HT1080 (cell line): Measurements from ENCODE around the gene MAP3K5. TPM values are rescaled to one million over a fixed set of nuclear protein-coding genes. Genes with fewer than 3 reads are reported as not detected.
"Not testable (repeated sequence)": the region's sequence is repeated elsewhere in the genome, so short reads cannot be mapped to it uniquely, and the experiment has no call there.

Source experiments
- DNase-seq: peaks from one replicate; pipeline ENCODE4 v3.0.0-alpha.2; 2015; ENCODE audit warnings: low read depth
- total RNA-seq: library from RNA; depleted of rRNA; stranded (reverse); fragments of >200 nt; shearing (Covaris generic); gene quantifications from 2 replicates; pipeline ENCODE4 v1.2.3, GENCODE V29; 2014

The MAP3K5 gene
- total RNA-seq, 1 experiment from 2014 or later = 6.4 TPM

DNA sequence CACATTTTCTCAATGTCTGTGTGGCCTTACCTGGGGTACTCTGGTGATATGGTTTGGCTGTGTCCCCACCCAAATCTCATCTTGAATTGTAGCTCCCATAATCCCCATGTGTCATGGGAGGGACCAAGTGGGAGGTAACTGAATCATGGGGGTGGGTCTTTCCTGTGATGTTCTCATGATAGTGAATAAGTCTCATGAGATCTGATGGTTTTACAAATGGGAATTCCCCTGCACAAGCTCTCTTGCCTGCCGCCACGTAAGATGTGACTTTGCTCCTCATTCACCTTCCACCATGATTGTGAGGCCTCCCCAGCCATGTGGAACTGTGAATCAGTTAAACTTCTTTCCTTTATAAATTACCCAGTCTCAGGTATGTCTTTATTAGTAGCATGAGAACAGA is 201.4 kb downstream of the MAP3K5 start:
- DNase-seq = not testable (repeated sequence)

- no peak for DNase-seq
Measured at GRCh38 chr6:136587527-136587926, 204.8 kb downstream of the MAP3K5 start.

GRCh38 chr6:136586295-136586694 is 206.0 kb downstream of the MAP3K5 start:
- DNase-seq = peak; percentile 60

- DNase-seq = not testable (repeated sequence)
Measured at GRCh38 chr6:136585523-136585922, 206.8 kb downstream of the MAP3K5 start.

DNA sequence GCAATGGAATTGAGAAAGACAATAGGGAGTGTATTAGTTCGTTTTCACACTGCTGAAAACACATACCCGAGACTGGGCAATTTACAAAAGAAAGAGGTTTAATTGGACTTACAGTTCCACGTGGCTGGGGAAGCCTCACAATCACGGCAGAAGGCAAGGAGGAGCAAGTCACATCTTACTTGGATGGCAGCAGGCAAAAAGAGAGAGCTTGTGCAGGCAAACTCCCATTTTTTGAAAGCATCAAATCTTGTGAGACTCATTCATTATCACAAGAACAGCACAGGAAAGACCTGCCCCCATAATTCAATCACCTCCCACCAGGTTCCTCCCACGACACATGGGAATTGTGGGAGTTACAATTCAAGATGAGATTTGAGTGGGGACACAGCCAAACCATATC is 208.0 kb downstream of the MAP3K5 start:
- not testable (repeated sequence) for DNase-seq

DNA sequence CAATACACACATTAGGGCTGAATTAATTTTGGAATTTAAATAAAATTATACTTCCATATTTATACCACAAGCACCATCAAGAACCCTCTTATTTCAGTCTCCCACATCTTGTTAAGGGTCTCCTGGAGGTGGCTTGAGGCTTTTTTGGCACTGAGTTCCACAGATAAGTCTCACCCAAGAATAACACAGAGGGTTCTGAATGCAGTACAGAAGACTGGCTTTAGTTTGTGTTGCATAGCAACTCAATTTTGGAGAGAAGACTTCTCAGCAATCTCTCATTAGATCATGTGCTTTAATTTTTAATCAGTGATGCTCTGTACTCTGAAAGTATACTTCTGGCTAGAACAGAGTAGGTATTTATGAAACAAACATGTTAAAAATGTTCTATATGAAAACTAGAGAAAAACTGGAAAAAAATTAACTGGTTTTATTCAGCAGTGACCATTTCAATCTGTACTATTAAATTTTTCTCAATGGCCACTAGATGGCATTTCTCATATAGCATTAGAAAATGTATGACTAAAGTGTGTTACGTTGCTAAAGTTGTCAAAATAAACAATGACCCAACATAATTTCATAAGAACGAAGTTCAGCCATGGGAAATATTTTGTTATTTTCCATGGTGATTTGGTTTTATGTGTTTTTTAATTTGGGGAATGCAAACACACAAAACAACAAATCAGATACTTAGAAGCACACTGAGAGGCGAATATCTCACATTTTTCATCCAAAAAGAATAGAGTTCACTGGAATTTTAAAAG is 209.4 kb downstream of the MAP3K5 start:
- DNase-seq = peak; percentile 45

DNA sequence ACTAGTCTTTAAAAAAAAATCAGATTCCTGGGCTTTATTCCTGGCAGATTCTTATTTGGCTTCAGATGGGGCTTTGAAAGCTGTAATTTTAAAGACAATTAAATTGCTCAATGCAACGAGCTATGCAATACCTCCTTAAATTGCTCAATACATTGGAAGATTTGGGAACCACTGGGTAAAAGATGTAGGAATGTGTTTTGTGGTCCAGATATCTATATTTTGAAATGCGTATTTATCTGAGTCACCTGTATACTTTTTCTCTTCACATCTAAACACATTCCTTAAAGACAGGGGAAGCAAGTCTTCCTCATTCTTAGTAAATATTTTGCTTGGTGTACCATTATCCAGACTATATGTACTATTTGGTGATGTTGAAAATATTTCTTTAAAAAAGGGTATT is 212.5 kb downstream of the MAP3K5 start:
- DNase-seq = no peak

GRCh38 chr6:136576821-136577220 is 215.5 kb downstream of the MAP3K5 start:
- no peak for DNase-seq

GRCh38 chr6:136571496-136571895 is 220.8 kb downstream of the MAP3K5 start:
- DNase-seq = no peak

GRCh38 chr6:136571065-136571464 is 221.2 kb downstream of the MAP3K5 start:
- DNase-seq = no peak

GRCh38 chr6:136568129-136568528 is 224.1 kb downstream of the MAP3K5 start:
- no peak for DNase-seq

GRCh38 chr6:136567688-136568087 is 224.6 kb downstream of the MAP3K5 start:
- no peak for DNase-seq

- no peak for DNase-seq
Measured at GRCh38 chr6:136566851-136567250, 225.4 kb downstream of the MAP3K5 start.

DNA sequence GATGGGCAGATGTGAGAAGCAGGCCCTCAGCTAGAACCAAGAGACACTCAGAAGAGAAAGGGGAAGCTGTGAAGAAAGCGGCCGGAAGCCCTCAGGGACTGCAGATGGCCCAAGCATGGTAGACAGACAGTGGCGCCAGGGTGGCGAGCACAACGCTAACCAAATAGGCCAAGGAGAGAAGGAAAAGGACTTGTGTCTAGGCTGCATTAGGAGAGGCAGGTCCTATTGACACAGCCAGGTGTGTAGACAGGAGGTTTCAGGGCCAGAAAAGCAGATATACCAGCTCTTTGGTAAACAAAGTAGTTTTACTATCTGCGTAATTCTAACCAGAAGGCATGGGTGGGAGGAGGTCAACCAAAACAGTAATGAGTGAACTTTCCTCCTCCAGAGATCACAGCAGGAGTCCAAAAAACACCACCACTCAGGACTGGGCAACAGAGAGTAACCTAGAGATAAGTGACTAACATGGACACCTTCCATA is 226.2 kb downstream of the MAP3K5 start:
- DNase-seq = no peak

- no peak for DNase-seq
Measured at GRCh38 chr6:136564180-136564579, 228.1 kb downstream of the MAP3K5 start.

- DNase-seq = no peak
Measured at GRCh38 chr6:136563386-136564152, 228.7 kb downstream of the MAP3K5 start.

GRCh38 chr6:136562211-136562610 is 230.1 kb downstream of the MAP3K5 start:
- no peak for DNase-seq

DNA sequence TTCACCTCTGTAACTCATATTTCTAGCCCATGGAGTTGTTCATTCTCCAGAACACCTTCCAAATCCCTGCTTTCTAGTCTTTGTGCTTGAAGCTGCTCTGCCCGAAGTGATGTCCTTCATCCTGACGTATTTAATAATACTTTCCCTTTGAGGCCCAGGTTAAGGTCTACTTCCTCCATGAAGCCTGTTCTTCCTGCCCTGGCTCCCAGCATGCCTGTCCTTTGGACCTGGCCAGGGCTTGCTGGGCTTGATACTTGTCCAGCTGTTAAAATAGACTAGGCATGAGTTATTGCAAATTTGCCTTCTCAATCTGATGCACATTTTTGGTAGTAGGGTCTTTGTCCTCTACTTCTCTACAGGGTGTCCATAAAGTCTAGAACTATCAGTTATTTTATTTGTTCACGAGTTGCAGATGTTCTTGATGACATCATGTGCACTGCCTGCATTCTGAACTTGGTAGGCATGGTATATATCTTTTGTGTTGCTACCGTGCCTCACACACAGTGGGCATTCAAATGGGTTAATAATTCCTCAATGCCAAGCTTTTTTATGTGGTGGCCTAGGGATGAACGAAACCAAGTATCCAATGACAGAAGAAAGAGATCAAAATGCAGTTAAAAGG is 239.0 kb downstream of the MAP3K5 start:
- no peak for DNase-seq

DNA sequence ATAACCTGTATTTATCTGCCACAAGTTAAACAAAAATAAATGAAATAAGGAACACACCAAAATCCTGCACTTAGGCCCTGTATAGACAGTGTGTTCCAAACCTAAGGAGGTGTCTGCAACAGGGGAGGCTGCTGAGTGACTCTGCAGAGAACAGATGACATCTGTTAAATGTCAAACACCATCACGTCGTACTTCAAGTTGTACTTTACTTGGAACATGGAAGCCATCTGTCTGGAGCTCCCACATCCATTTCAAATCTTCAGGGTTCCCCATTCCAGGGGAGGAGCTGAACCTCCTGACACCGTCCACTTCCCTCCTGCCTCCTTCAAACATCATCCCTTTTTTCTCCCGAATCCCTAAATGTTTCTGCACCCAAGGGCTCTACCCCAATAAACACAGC is 240.2 kb downstream of the MAP3K5 start:
- no peak for DNase-seq

DNA sequence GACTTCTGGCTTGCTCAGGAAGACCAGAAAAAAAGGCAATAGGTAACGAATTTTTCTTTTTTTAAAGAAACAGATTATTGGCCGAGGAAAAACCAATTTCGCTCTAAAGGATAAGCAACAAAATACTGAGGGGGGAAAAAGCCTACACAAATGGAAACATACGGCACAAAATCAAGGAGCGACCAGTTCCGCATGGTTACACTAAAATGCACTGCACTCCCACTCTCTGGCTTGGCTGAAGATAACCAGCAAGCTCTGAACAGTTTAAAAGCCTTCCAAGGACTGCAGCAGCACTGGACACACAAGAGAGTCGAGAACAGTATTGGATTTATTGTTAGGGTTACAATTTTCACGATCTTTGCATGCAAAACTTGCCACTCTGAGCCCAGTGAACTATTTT is 241.2 kb downstream of the MAP3K5 start:
- no peak for DNase-seq

DNA sequence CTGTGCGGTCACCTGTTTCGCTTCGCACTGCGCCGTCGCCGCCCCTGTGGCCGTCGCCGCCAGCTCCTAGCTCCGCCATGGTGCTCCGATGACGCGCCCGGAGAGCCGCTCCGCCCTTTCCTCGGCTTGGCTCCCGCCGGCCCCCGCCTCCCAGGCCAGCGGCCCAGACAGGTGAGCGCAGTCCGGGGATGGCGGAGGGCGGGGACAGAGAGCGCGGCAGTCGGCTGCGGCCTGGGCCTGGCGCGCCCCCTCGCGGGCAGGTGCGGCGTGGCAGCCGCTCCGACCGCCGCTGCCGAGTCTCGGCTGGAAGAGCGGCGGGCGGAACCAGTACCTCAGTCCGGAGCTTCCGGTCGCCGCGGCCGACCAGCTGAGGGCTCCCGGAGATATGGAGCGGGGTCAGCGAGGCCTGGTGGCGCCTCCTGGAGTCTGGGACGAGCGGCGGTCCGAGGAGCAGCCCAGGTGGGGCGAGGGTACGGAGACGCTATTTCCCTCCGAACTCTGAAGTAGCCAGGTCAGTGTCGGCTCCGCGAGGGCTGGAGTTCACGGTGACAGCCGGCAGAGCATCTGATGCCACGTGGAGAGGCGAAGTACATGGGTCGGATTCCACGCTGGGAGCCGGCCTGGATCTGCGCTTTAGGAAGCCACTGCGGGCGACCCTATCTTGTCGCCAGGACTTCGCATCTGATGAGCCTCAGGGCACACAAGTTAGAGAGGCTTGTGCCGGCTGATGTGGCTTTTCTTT is 241.8 kb downstream of the MAP3K5 start, which contains the start of gene MAP7:
Gene MAP7 (minus strand): TSS at position 93 of the 742 bp plus-strand sequence. CDS start 14 bp downstream, at position 79.
- DNase-seq = peak; percentile 30

- DNase-seq = no peak
Measured at GRCh38 chr6:136550045-136550329, 242.3 kb downstream of the MAP3K5 start.
